C4-2B (cell line): ENCODE results near the gene PLXDC1.

ENCODE experiments used
- CTCF ChIP-seq: fragments of 450-650 bp; conservative IDR thresholded peaks from 2 replicates; pipeline ENCODE4 v1.5.1; 2017; ENCODE audit warnings: mild to moderate bottlenecking
- ZFX ChIP-seq: fragments of 450-650 bp; IDR thresholded peaks from 2 replicates; pipeline ENCODE4 v1.6.1; 2017

- TF ChIP-seq CTCF (no peak), ZFX (no peak)
Observed at GRCh38 chr17:39079836-39080235, 71.6 kb downstream of the PLXDC1 start.
